PC-9 (cell line): ENCODE results near the gene KCNMB2. TPM values are rescaled to one million over a fixed set of nuclear protein-coding genes. Genes with fewer than 3 reads are reported as not detected.

Experiments used
- BruUV-seq: library from RNA; stranded (reverse); fragments of 400-500 nt; replicated peaks from 2 replicates; lab custom pipeline; 2021; lab: Mats Ljungman, UMichigan
- CTCF ChIA-PET: fragments of 300-600 bp; sonication (Branson Sonifier 250); formaldehyde crosslinking; loops from one replicate; lab custom pipeline; 2022; ENCODE audit warnings: antibody characterized with exemption; lab: Charles Lee
- POLR2A ChIA-PET: fragments of 300-600 bp; sonication (Branson Sonifier 250); formaldehyde crosslinking; loops from one replicate; lab custom pipeline; 2022; ENCODE audit warnings: antibody characterized with exemption; ENCODE audit not compliant: unreplicated experiment; lab: Charles Lee
- DNase-seq, 2 experiments: peaks; one replicate each; pipeline versions ENCODE4 v3.0.0 to v3.0.0-alpha.2; 2015 to 2022; ENCODE audit warnings: mixed read lengths in 1 of 2
- H2AFZ ChIP-seq: fragments of 200-600 bp; sonication (generic); 2 replicates; pipeline ENCODE4 v1.8.1; 2017; ENCODE audit warnings: antibody characterized with exemption
- H3F3A ChIP-seq: fragments of 200-600 bp; sonication (generic); 2 replicates; pipeline ENCODE4 v1.8.1; 2017; ENCODE audit warnings: antibody characterized with exemption, mild to moderate bottlenecking, low read depth; ENCODE audit not compliant: insufficient read depth
- H3K27ac ChIP-seq: fragments of 200-600 bp; sonication (generic); 2 replicates; pipeline ENCODE4 v1.6.1; 2016; ENCODE audit warnings: mixed run types
- H3K27me3 ChIP-seq: fragments of 200-600 bp; sonication (generic); 2 replicates; pipeline ENCODE4 v1.6.1; 2016; ENCODE audit warnings: low read depth, mixed run types; ENCODE audit not compliant: insufficient read depth
- H3K36me3 ChIP-seq: fragments of 200-600 bp; sonication (generic); 2 replicates; pipeline ENCODE4 v1.6.1; 2016; ENCODE audit warnings: low read depth, mixed run types
- H3K4me1 ChIP-seq: fragments of 200-600 bp; sonication (generic); replicated peaks from 2 replicates; pipeline ENCODE4 v1.6.1; 2016; ENCODE audit warnings: mixed run types; ENCODE audit not compliant: insufficient read depth
- H3K4me2 ChIP-seq: fragments of 200-600 bp; sonication (generic); 2 replicates; pipeline ENCODE4 v1.6.1; 2017; ENCODE audit warnings: mixed run types
- H3K4me3 ChIP-seq: fragments of 200-600 bp; sonication (generic); 2 replicates; pipeline ENCODE4 v1.6.1; 2016; ENCODE audit warnings: mixed run types
- H3K79me2 ChIP-seq: fragments of 200-600 bp; sonication (generic); 2 replicates; pipeline ENCODE4 v1.6.1; 2017; ENCODE audit warnings: low read depth, mixed run types
- H3K9me2 ChIP-seq: fragments of 200-600 bp; sonication (generic); 2 replicates; pipeline ENCODE4 v1.8.1; 2017; ENCODE audit warnings: mild to moderate bottlenecking; ENCODE audit not compliant: insufficient read depth
- H3K9me3 ChIP-seq: fragments of 200-600 bp; sonication (generic); 2 replicates; pipeline ENCODE4 v1.8.1; 2016; ENCODE audit warnings: low read depth; ENCODE audit not compliant: insufficient read depth
- H4K20me1 ChIP-seq: fragments of 200-600 bp; sonication (generic); 2 replicates; pipeline ENCODE4 v1.8.1; 2017; ENCODE audit not compliant: insufficient read depth
- EZH2 ChIP-seq: fragments of 200-600 bp; sonication (generic); IDR thresholded peaks from 2 replicates; pipeline ENCODE4 v1.8.0; 2017; ENCODE audit warnings: antibody characterized with exemption, low read depth
- intact Hi-C: fragments of 100-400 bp; cut with micrococcal nuclease; formaldehyde crosslinking; loops from one replicate; pipeline ENCODE4 v1.10.0; 2022; ENCODE audit not compliant: unreplicated experiment
- total RNA-seq: library from RNA; stranded (reverse); gene quantifications from 2 replicates; pipeline ENCODE4 v1.2.3, GENCODE V29; 2021
- TF ChIP-seq, protein P1 (sequence below): fragments of 200-600 bp; sonication (generic); conservative IDR thresholded peaks from 2 replicates; pipeline ENCODE4 v1.6.1; 2017; ENCODE audit warnings: mixed run types, antibody characterized with exemption, mild to moderate bottlenecking, moderate library complexity

The KCNMB2 gene
- total RNA-seq, 1 experiment from 2014 or later: not detected

DNA sequence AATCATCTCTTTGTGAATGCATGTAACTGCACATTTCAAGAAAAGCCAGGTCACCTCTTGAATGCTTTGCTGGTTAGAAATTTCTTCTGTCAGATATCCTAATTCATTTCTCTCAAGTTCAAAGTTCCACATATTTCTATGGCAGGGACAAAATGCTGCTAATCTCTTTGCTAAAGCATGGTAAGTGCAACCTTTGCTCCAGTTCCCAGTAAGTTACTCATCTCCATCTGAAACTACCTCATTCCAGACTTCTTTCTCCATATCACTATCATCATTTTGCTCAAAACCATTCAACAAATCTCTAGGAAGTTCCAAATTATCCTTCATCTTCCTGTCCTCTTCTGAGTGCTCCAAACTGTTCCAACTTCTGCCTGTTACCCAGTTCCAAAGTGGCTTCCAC, 304.8 kb downstream of the KCNMB2 start:
- no TSS peak for BruUV-seq
- no peak overlapping the region for H3K4me2 ChIP-seq
- H3K27me3 ChIP-seq: no peaks in the 10 kb centered on the region
- no peaks in the 10 kb centered on the region for H4K20me1 ChIP-seq
- intact Hi-C loops: no loop called here
- H3K27ac ChIP-seq: no peak overlapping the region
- H3K4me1 ChIP-seq: no peaks in the 10 kb centered on the region
- H3K36me3 ChIP-seq: no peaks in the 10 kb centered on the region
- DNase-seq: no peak
- no peak overlapping the region for H3K4me3 ChIP-seq
- no peaks in the 10 kb centered on the region for H3F3A ChIP-seq
- 0 out of 2 replicates have a peak, but pooled peaks cover 3% of the 10 kb centered on the region for H3K9me3 ChIP-seq
- no peaks in the 10 kb centered on the region for H3K79me2 ChIP-seq
- TF ChIP-seq, protein P1, sequence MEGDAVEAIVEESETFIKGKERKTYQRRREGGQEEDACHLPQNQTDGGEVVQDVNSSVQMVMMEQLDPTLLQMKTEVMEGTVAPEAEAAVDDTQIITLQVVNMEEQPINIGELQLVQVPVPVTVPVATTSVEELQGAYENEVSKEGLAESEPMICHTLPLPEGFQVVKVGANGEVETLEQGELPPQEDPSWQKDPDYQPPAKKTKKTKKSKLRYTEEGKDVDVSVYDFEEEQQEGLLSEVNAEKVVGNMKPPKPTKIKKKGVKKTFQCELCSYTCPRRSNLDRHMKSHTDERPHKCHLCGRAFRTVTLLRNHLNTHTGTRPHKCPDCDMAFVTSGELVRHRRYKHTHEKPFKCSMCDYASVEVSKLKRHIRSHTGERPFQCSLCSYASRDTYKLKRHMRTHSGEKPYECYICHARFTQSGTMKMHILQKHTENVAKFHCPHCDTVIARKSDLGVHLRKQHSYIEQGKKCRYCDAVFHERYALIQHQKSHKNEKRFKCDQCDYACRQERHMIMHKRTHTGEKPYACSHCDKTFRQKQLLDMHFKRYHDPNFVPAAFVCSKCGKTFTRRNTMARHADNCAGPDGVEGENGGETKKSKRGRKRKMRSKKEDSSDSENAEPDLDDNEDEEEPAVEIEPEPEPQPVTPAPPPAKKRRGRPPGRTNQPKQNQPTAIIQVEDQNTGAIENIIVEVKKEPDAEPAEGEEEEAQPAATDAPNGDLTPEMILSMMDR: no peak
- TF ChIP-seq EZH2: no peak
- no peak overlapping the region for H2AFZ ChIP-seq
- ChIA-PET POLR2A (no interaction called here), CTCF (interaction anchor here (0.6 kb wide), 1 partner anchor 1413 kb away, joined by 3 read pairs; no protein-coding TSS in a partner anchor)
- no peaks in the 10 kb centered on the region for H3K9me2 ChIP-seq

DNA sequence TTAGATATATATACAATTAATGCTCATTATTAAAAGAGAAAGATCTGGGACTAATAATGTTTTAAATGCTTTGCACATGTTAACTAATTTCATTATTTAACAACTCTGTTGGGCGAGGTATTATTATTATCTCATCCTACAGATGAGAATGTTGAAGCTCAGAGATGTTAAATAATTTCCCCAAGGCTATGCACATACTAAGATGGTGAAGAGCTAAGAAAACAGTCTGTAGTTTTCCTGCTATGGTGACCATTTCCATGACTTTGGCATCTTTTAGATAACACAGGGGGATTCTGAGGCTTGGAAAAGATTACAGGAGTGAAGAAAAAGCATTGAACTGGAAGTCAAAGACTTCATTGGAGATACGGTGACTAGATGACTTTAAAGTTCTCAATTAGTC, 308.7 kb downstream of the KCNMB2 start:
- no peak overlapping the region for H3K4me3 ChIP-seq
- ChIA-PET CTCF (no interaction called here), POLR2A (interaction anchor here (0.6 kb wide), 1 partner anchor 32 kb away, joined by 4 read pairs; no protein-coding TSS in a partner anchor)
- H3K9me2 ChIP-seq: no peaks in the 10 kb centered on the region
- no peaks in the 10 kb centered on the region for H3F3A ChIP-seq
- no peaks in the 10 kb centered on the region for H3K79me2 ChIP-seq
- H3K27me3 ChIP-seq: no peaks in the 10 kb centered on the region
- no TSS peak for BruUV-seq
- H3K4me2 ChIP-seq: no peak overlapping the region
- H2AFZ ChIP-seq: no peak overlapping the region
- H3K4me1 ChIP-seq: no peaks in the 10 kb centered on the region
- no peak for TF ChIP-seq EZH2
- TF ChIP-seq, protein P1: no peak
- H4K20me1 ChIP-seq: no peaks in the 10 kb centered on the region
- H3K36me3 ChIP-seq: no peaks in the 10 kb centered on the region
- no peak overlapping the region for H3K27ac ChIP-seq
- no peak for DNase-seq
- 0 out of 2 replicates have a peak, but pooled peaks cover 3% of the 10 kb centered on the region for H3K9me3 ChIP-seq
- intact Hi-C loops: no loop called here

DNA sequence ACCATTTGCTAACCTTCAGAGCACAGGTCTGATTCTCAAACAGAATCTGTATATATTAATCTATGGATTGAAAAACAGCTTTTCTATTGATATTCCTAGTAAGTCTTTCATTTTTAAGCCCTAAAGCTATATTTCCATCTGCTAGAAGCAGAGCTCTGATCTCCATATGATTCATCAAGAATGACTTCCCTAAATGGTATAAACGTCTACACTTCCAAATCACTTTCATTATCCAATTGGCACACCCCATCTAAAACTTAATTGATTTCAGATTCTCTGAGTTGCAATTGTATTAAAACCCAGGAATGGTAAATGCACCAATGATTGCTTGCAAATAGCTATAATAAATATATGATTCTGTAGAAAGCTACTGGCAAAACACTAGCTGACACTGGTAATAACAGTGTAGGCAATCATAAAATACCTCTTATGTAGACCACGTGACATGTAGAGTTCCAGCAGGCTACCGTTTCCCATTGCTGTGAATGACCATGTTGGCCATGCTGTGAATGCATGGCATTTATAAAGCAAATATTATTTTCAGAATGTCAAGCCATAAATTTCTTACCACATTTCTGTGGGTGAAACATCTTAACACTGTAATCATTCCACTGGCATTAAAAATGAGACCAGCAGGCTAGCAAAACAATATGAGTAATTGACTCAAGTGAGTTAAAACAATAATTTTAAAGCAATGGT, 309.3 kb downstream of the KCNMB2 start:
- Histone ChIP-seq H3K36me3 (no peaks in the 10 kb centered on the region), H3K9me2 (no peaks in the 10 kb centered on the region), H3K4me3 (no peak overlapping the region), H2AFZ (no peak overlapping the region), H3K27me3 (no peaks in the 10 kb centered on the region), H3K79me2 (no peaks in the 10 kb centered on the region), H3K27ac (no peak overlapping the region), H3K9me3 (0 out of 2 replicates have a peak, but pooled peaks cover under 1% of the 10 kb centered on the region), H3F3A (no peaks in the 10 kb centered on the region), H4K20me1 (no peaks in the 10 kb centered on the region), H3K4me1 (no peaks in the 10 kb centered on the region), H3K4me2 (no peak overlapping the region)
- CTCF ChIA-PET: no interaction called here
- no peak for DNase-seq
- POLR2A ChIA-PET: interaction anchor here (0.6 to 0.7 kb wide), 3 partner anchors 32 to 40 kb away, joined by 4 to 9 read pairs (median 5); no protein-coding TSS in a partner anchor
- intact Hi-C loops: no loop called here
- no TSS peak for BruUV-seq
- TF ChIP-seq, protein P1: no peak
- no peak for TF ChIP-seq EZH2
